K562 (cell line): ENCODE measurements around the gene HAS3. TPM values are rescaled to one million over a fixed set of nuclear protein-coding genes. Genes with fewer than 3 reads are reported as not detected.

ENCODE experiments used
- ATAC-seq: fragments of 200-7000 bp; cut with Tn5 transposase; 3 replicates; pipeline ENCODE4 v1.9.1; 2020; ENCODE audit warnings: moderate library complexity
- BruUV-seq: library from RNA; stranded (reverse); fragments of 400-500 nt; replicated peaks from 2 replicates; lab custom pipeline; 2021; lab: Mats Ljungman, UMichigan
- CTCF ChIA-PET: fragments of 300-600 bp; formaldehyde crosslinking; extraction: SDS; loops from one replicate; lab custom pipeline; 2021; ENCODE audit warnings: low intra/inter-chr PET ratio; lab: Yijun Ruan, JAX
- POLR2A ChIA-PET: fragments of 300-600, 350-650 bp; sonication (Branson Sonifier 250); formaldehyde crosslinking; extraction: SDS; loops from one replicate; lab custom pipeline; 2021; ENCODE audit warnings: antibody characterized with exemption, inconsistent platforms; lab: Yijun Ruan, JAX
- DNase-seq, 4 experiments: peaks; one replicate each; pipeline versions ENCODE4 v3.0.0 to v3.0.0-alpha.2; 2011 to 2018; ENCODE audit warnings: low spot score in 3 of 4, mixed read lengths in 3 of 4; ENCODE audit errors: extremely low read depth in 1 of 4
- FAIRE-seq: peaks from 2 replicates; lab custom pipeline; 2011; peaks lifted over from hg19 to GRCh38; lab: Jason Lieb, UNC
- H2AFZ ChIP-seq: 2 replicates; pipeline ENCODE4 v1.6.0; 2011; ENCODE audit warnings: low read depth, low read length, control low read depth, inconsistent platforms
- H3K27ac ChIP-seq: fragments of 200-600 bp; 3 replicates; pipeline ENCODE4 v1.8.0; 2011; ENCODE audit warnings: low read depth, mild to moderate bottlenecking, control low read depth, inconsistent platforms, low read length, moderate library complexity, mixed read lengths; ENCODE audit errors: extremely low read depth
- H3K27me3 ChIP-seq, 2 experiments: fragments of 300-600 bp in 1 of 2; 2 replicates in 1 of 2; 3 replicates in 1 of 2; pipeline versions ENCODE4 v1.6.0 to v1.8.0; 2011; ENCODE audit warnings: inconsistent platforms in 2 of 2, low read length in 2 of 2, mild to moderate bottlenecking in 1 of 2, mixed read lengths in 1 of 2, moderate library complexity in 1 of 2; ENCODE audit not compliant: control insufficient read depth in 2 of 2, insufficient read depth in 2 of 2
- H3K36me3 ChIP-seq: fragments of 300-600 bp; 3 replicates; pipeline ENCODE4 v1.8.0; 2011; ENCODE audit warnings: mild to moderate bottlenecking, low read length, inconsistent platforms; ENCODE audit not compliant: control insufficient read depth, insufficient read depth
- H3K4me1 ChIP-seq, 2 experiments: fragments of 200-600 bp in 1 of 2; replicated peaks in 1 of 2; 2 replicates in 1 of 2; 3 replicates in 1 of 2; pipeline versions ENCODE4 v1.5.1 to v1.8.0; 2011; ENCODE audit warnings: inconsistent platforms in 2 of 2, low read length in 2 of 2, mild to moderate bottlenecking in 1 of 2, mixed read lengths in 1 of 2, moderate library complexity in 1 of 2; ENCODE audit not compliant: control insufficient read depth in 2 of 2, insufficient read depth in 2 of 2
- H3K4me2 ChIP-seq: 2 replicates; pipeline ENCODE4 v1.6.1; 2011; ENCODE audit warnings: low read length, control low read depth, inconsistent platforms, mixed read lengths; ENCODE audit not compliant: insufficient read depth
- H3K4me3 ChIP-seq: fragments of 200-600 bp; sonication (generic), shearing (Covaris generic); 2 replicates; pipeline ENCODE4 v1.5.1; 2016; ENCODE audit warnings: control low read depth, inconsistent platforms
- H3K79me2 ChIP-seq: fragments of 200-600 bp; 3 replicates; pipeline ENCODE4 v1.8.0; 2011; ENCODE audit warnings: low read length, inconsistent platforms; ENCODE audit not compliant: control insufficient read depth, insufficient read depth
- H3K9ac ChIP-seq, 2 experiments: 2 replicates each; pipeline versions ENCODE4 v1.6.0 to v1.6.1; 2011; ENCODE audit warnings: low read depth in 2 of 2, low read length in 2 of 2, control low read depth in 1 of 2, inconsistent platforms in 1 of 2, mild to moderate bottlenecking in 1 of 2, mixed read lengths in 1 of 2; ENCODE audit not compliant: insufficient read depth in 1 of 2
- H3K9me1 ChIP-seq: one replicate; pipeline ENCODE4 v1.6.0; 2011; ENCODE audit warnings: inconsistent platforms, mild to moderate bottlenecking, low read length, moderate library complexity; ENCODE audit not compliant: control insufficient read depth, insufficient read depth
- H3K9me3 ChIP-seq: replicated peaks from 2 replicates; pipeline ENCODE4 v1.5.1; 2011; ENCODE audit warnings: low read depth, low read length, inconsistent platforms; ENCODE audit not compliant: control insufficient read depth, insufficient read depth
- H4K20me1 ChIP-seq: replicated peaks from 2 replicates; pipeline ENCODE4 v1.6.1; 2011; ENCODE audit warnings: low read length, inconsistent platforms, mixed read lengths; ENCODE audit not compliant: control insufficient read depth, insufficient read depth
- CHAMP1 ChIP-seq: fragments of 450-650 bp; IDR thresholded peaks from 2 replicates; pipeline ENCODE4 v1.6.1; 2016; ENCODE audit warnings: mild to moderate bottlenecking
- DIDO1 ChIP-seq: fragments of 450-650 bp; IDR thresholded peaks from 2 replicates; pipeline ENCODE4 v1.6.1; 2016; ENCODE audit warnings: low read depth, missing biosample characterization, missing genetic modification characterization
- MTA3 ChIP-seq: fragments of 450-650 bp; formaldehyde crosslinking; IDR thresholded peaks from 2 replicates; pipeline ENCODE4 v1.6.1; 2017; ENCODE audit warnings: mild to moderate bottlenecking, borderline replicate concordance
- NCOA1 ChIP-seq: fragments of 450-650 bp; IDR thresholded peaks from 2 replicates; pipeline ENCODE4 v1.6.1; 2016; ENCODE audit warnings: low read depth
- NCOA6 ChIP-seq: fragments of 450-650 bp; IDR thresholded peaks from 2 replicates; pipeline ENCODE4 v1.6.1; 2017; ENCODE audit warnings: mild to moderate bottlenecking
- NR0B1 ChIP-seq: fragments of 450-650 bp; IDR thresholded peaks from one replicate; pipeline ENCODE4 v1.6.1; 2018; ENCODE audit warnings: mild to moderate bottlenecking, moderate library complexity; ENCODE audit not compliant: partially characterized antibody
- NR1H2 ChIP-seq: sonication (generic); formaldehyde crosslinking; IDR thresholded peaks from 2 replicates; pipeline ENCODE4 v1.4.0; 2020; ENCODE audit warnings: mild to moderate bottlenecking, missing genetic modification reagents
- PHTF2 ChIP-seq: fragments of 250-450 bp; sonication (Bioruptor Pico); IDR thresholded peaks from 2 replicates; pipeline ENCODE4 v1.5.0; 2021; ENCODE audit warnings: mild to moderate bottlenecking
- PRMT5 ChIP-seq: sonication (generic); formaldehyde crosslinking; IDR thresholded peaks from 2 replicates; pipeline ENCODE4 v1.5.0; 2020; ENCODE audit warnings: missing genetic modification reagents
- PTTG1 ChIP-seq: fragments of 450-650 bp; IDR thresholded peaks from 2 replicates; pipeline ENCODE4 v1.6.1; 2016; ENCODE audit warnings: low read depth, mild to moderate bottlenecking, missing genetic modification characterization, missing compliant biosample characterization
- STAT5B ChIP-seq: fragments of 250-450 bp; sonication (Bioruptor Pico); IDR thresholded peaks from 2 replicates; pipeline ENCODE4 v1.8.0; 2021; ENCODE audit warnings: mild to moderate bottlenecking, inconsistent platforms
- U2AF1 ChIP-seq: fragments of 200-400 bp; formaldehyde crosslinking; optimal IDR thresholded peaks from 2 replicates; pipeline ENCODE3; 2017; ENCODE audit warnings: mild to moderate bottlenecking, low read depth, low read length, moderate library complexity
- ZNF408 ChIP-seq: fragments of 250-450 bp; sonication (Bioruptor Pico); IDR thresholded peaks from 2 replicates; pipeline ENCODE4 v1.4.0; 2020; ENCODE audit warnings: low read depth, mild to moderate bottlenecking, moderate library complexity
- ZNF444 ChIP-seq: fragments of 250-450 bp; sonication (Bioruptor Pico); IDR thresholded peaks from 2 replicates; pipeline ENCODE4 v1.4.0; 2020; ENCODE audit warnings: mild to moderate bottlenecking, moderate library complexity
- ZSCAN32 ChIP-seq: fragments of 450-650 bp; formaldehyde crosslinking; IDR thresholded peaks from 2 replicates; pipeline ENCODE4 v1.4.0; 2020; ENCODE audit warnings: mild to moderate bottlenecking, moderate library complexity
- WGBS: fragments of 100-300 bp; shearing (Covaris generic); methylation state at CpG from one replicate; pipeline ENCODE4 v1.1.6; 2016; ENCODE audit warnings: low coverage, mixed read lengths; ENCODE audit not compliant: insufficient coverage; ENCODE audit errors: missing lambda C conversion rate; 5-methylcytosine and 5-hydroxymethylcytosine counted together
- in situ Hi-C: fragments of 300-500 bp; cut with MboI; formaldehyde crosslinking; loops from 4 replicates; pipeline ENCODE4 v1.15.0; 2018; ENCODE audit warnings: inconsistent platforms, mixed read lengths
- intact Hi-C: fragments of 100-400 bp; cut with micrococcal nuclease; formaldehyde crosslinking; loops from 2 replicates; pipeline ENCODE4 v1.14.2; 2022
- polyA plus RNA-seq, 8 experiments: library from polyadenylated mRNA; depleted of rRNA in 4 of 8; stranded (reverse) in 5 of 8; unstranded in 3 of 8; fragments of >200 nt; fragmentation: Nextera tagmentation in 2 of 8; fragmentation: Illumina TruSeq in 1 of 8; extraction: Ambion mirVana in 2 of 8; extraction: Trizol in 1 of 8; gene quantifications; 2 replicates each; pipeline versions ENCODE4 v1.2.1 to v1.2.3, GENCODE V29; 2011 to 2014; ENCODE audit warnings: inconsistent platforms in 1 of 8, missing spikeins in 1 of 8
- total RNA-seq, 7 experiments: library from RNA; depleted of rRNA in 6 of 7; stranded (reverse); fragments of >200 nt in 6 of 7; fragmentation: Illumina TruSeq in 2 of 7; extraction: Trizol in 2 of 7; gene quantifications; 2 replicates each; pipeline versions ENCODE4 v1.2.1 to v1.2.3, GENCODE V29; 2011 to 2021; ENCODE audit warnings: low replicate concordance in 1 of 7

HAS3 gene
- total and polyA plus RNA-seq, 9 of the 15 experiments (the other 6 are each of a cell fraction or from before 2014, with no cell fraction given) = 0.04 to 0.33 (median 0.13) TPM; not detected in 1

GRCh38 chr16:69100071-69100691, 5.3 kb upstream of the HAS3 start:
- no peaks in the 10 kb centered on the region for H3K9me3 ChIP-seq
- no peak overlapping the region for H3K27ac ChIP-seq
- no peak for ATAC-seq
- intact Hi-C loops = no loop called here
- no peak overlapping the region for H3K4me2 ChIP-seq
- TF ChIP-seq CHAMP1 = no peak
- TF ChIP-seq ZNF444 (CRISPR knock-in tag) = no peak
- no peak for TF ChIP-seq NCOA6
- TF ChIP-seq MTA3 = no peak
- no peak for TF ChIP-seq STAT5B (CRISPR knock-in tag)
- no peak for TF ChIP-seq NR0B1
- no peak for TF ChIP-seq PTTG1 (tag)
- TF ChIP-seq ZNF408 (CRISPR knock-in tag) = no peak
- no peak for TF ChIP-seq ZSCAN32 (CRISPR knock-in tag)
- no peak for TF ChIP-seq PRMT5
- TF ChIP-seq DIDO1 (tag) = no peak
- no peak for TF ChIP-seq NR1H2
- TF ChIP-seq NCOA1 = no peak
- TF ChIP-seq U2AF1 = no peak
- TF ChIP-seq PHTF2 = no peak
- TF ChIP-seq, all 486 proteins: peak for 0
- no peak overlapping the region for H3K9ac ChIP-seq
- no peaks in the 10 kb centered on the region for H3K4me1 ChIP-seq
- no peaks in the 10 kb centered on the region for H3K9me1 ChIP-seq
- no TSS peak for BruUV-seq
- no peaks in the 10 kb centered on the region for H3K79me2 ChIP-seq
- no peak for DNase-seq
- no peaks in the 10 kb centered on the region for H3K36me3 ChIP-seq
- 20% methylated on average over 11 of the region's 11 CpGs for WGBS
- no peak overlapping the region for H2AFZ ChIP-seq
- peaks cover 7 to 30% of the 10 kb centered on the region in 2 experiments; a peak in 3 of 5 replicates for H3K27me3 ChIP-seq
- ChIA-PET POLR2A (interaction anchor here (1.0 to 2.5 kb wide), 3 partner anchors 9 to 257 kb away, joined by 3 to 11 read pairs (median 4); partner anchors contain the start of gene TANGO6), CTCF (no interaction called here)
- in situ Hi-C loops = no loop called here
- FAIRE-seq = no peak
- no peak overlapping the region for H3K4me3 ChIP-seq
- no peaks in the 10 kb centered on the region for H4K20me1 ChIP-seq
